ENCODE results near the gene SBF2.

Gene SBF2

DNA sequence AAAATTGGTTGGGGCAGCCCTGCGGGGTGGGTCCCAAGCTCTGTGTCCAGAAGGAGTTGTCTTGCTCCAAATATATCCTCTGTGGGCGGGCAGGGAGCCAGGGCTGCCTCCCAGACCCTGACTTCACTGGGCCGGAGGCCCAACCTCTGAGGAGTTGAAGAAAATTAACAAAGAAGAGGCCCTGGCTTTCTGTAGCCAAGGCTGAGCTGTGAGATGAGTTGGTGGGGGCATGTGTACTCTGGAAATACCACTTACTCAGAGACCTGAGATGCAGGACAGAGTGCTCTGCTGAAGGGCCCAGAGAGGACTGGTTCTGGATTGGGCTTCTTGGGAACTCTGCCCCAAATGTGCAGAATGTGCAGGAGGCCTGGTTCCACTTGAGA, 533.8 kb downstream of the SBF2 start:
- no peak for DNase-seq (ENCODE audit: extremely low spot score)
- TF ChIP-seq ELF4 (IDR thresholded peaks at IDR 0.05): no peak
- TF ChIP-seq LEF1 (IDR thresholded peaks at IDR 0.05; ENCODE audit: borderline replicate concordance): no peak
- no peak for TF ChIP-seq SP1 (IDR thresholded peaks at IDR 0.05)
- no peak for TF ChIP-seq L3MBTL2 (conservative IDR thresholded peaks at IDR 0.05)
- TF ChIP-seq NFRKB (IDR thresholded peaks at IDR 0.05): no peak
- CTCF ChIA-PET: interaction anchor here (1.0 to 2.1 kb wide), 4 partner anchors 8 to 564 kb away, joined by 3 to 5 read pairs (median 4); no protein-coding TSS in a partner anchor
- POLR2A ChIA-PET: interaction anchor here (1.0 to 1.2 kb wide), 4 partner anchors 12 to 549 kb away, joined by 3 to 4 read pairs (median 4); no protein-coding TSS in a partner anchor

- ChIA-PET POLR2A (interaction anchor here (1.0 to 2.0 kb wide), 6 partner anchors 12 to 550 kb away, joined by 3 to 14 read pairs (median 4); partner anchors contain the start of gene ADM), CTCF (interaction anchor here (0.7 to 2.1 kb wide), 6 partner anchors 9 to 564 kb away, joined by 3 to 5 read pairs (median 4); no protein-coding TSS in a partner anchor)
- TF ChIP-seq ARNT (IDR thresholded peaks at IDR 0.05): no peak
- no peak; the same call in 1 of the 2 replicates for TF ChIP-seq L3MBTL2 (conservative IDR thresholded peaks at IDR 0.05)
- no peak for TF ChIP-seq FOXM1 (IDR thresholded peaks at IDR 0.05; ENCODE audit: borderline replicate concordance)
- TF ChIP-seq FOXA1 (IDR thresholded peaks at IDR 0.05): no peak
- no peak for TF ChIP-seq HDGF (IDR thresholded peaks at IDR 0.05; ENCODE audit: borderline replicate concordance)
- TF ChIP-seq CTBP1 (IDR thresholded peaks at IDR 0.05; ENCODE audit: borderline replicate concordance): no peak
- no peak for TF ChIP-seq FOXK2 (IDR thresholded peaks at IDR 0.05)
- TF ChIP-seq BHLHE40 (IDR thresholded peaks at IDR 0.05; ENCODE audit: borderline replicate concordance): no peak
- TF ChIP-seq SUZ12 (IDR thresholded peaks at IDR 0.05): no peak
- TF ChIP-seq ZNF384 (IDR thresholded peaks at IDR 0.05): no peak
- TF ChIP-seq ELF4 (IDR thresholded peaks at IDR 0.05): no peak
- TF ChIP-seq SP1 (IDR thresholded peaks at IDR 0.05): no peak
- TF ChIP-seq TARDBP (IDR thresholded peaks at IDR 0.05): no peak
- TF ChIP-seq NFRKB (IDR thresholded peaks at IDR 0.05): no peak
- DNase-seq (ENCODE audit: extremely low spot score): peak; percentile 52
Observed at GRCh38 chr11:9759519-9760192, 534.4 kb downstream of the SBF2 start.

DNA sequence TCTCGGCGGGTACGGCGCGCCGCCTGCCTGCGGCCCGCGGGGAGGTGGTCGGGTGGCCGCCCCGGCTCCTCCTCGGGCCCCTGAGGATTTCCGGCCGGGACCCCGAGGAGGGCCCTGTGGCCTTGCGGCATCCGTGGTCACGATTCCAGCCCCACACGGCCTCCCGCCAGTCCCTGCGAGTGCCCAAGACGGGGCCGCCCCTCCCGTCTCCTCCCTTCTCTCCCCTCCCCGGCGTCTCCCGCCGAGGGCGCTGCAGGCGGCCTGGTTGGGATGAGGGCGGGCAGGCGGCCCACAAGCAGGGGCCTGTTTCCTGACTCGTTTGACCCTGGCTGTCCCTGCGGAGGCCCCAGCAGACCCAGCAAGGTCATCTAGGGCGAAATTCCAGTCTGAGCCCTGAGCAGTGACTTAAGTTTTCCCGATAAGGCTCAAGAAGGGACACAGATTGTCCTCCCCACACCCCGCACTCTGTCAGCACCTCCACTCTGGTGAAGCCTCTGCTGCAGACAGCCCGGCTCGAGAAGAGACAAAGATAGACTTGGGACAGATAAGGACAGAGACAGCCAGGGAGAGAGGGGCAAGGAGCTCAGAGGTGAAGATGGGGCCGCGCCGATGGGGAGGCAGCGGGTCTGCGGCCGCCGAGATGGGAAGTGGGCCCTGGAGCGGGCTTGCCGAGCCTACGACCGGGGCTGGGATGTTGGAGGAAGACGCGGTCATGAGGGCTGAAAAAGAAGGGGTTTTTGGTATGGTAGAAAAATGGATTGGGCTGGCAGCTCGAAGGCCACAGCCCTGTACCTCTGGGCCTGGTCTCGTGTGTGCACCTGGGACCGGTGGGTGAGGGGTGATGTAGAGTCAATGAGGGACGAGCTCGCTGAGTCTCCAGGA, 535.1 kb downstream of the SBF2 start:
- ChIA-PET CTCF (interaction anchor here (0.6 to 2.1 kb wide), 11 partner anchors 8 to 565 kb away, joined by 3 to 7 read pairs (median 5); no protein-coding TSS in a partner anchor), POLR2A (interaction anchor here (0.8 to 2.0 kb wide), 13 partner anchors 11 to 608 kb away, joined by 3 to 14 read pairs (median 3); partner anchors contain the start of genes ADM and ZNF143)
- TF ChIP-seq L3MBTL2 (conservative IDR thresholded peaks at IDR 0.05): peak; percentile 60; the same call in 1 of the 2 replicates
- TF ChIP-seq TARDBP (IDR thresholded peaks at IDR 0.05): no peak
- no peak for TF ChIP-seq ZNF384 (IDR thresholded peaks at IDR 0.05)
- TF ChIP-seq FOXK2 (IDR thresholded peaks at IDR 0.05): no peak
- peak; percentile 64 for DNase-seq (ENCODE audit: extremely low spot score)

- TF ChIP-seq NFRKB (IDR thresholded peaks at IDR 0.05) (no peak), LEF1 (IDR thresholded peaks at IDR 0.05; ENCODE audit: borderline replicate concordance) (no peak), ARNT (IDR thresholded peaks at IDR 0.05) (0 out of 2 replicates have a peak, but pooled peaks have one; percentile 42), FOXM1 (IDR thresholded peaks at IDR 0.05; ENCODE audit: borderline replicate concordance) (peak; percentile 38; the same call in 1 of the 2 replicates), FOXK2 (IDR thresholded peaks at IDR 0.05) (no peak)
Observed at GRCh38 chr11:9757809-9758636, 536.0 kb downstream of the SBF2 start.

DNA sequence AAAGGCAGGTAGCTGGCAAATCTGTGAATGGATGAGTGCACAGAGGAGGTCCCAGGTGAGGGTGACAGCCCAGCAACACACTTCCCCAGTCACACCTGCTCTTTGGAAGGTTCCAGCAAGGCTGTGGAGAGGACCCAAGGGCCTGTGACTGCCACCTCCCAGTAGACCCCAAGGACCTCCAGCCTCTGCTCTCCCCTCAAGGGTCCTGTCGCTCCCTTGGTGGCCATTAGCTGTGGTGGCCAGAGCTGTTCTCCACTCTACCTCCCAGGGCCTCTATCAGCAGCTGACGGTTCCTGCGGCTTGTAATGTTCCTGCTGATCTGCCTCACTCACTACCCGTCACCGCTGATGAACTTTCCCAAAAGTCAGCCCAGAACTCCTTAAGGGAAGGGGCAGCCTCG, 537.1 kb downstream of the SBF2 start:
- ChIA-PET POLR2A (no interaction called here), CTCF (no interaction called here)
- DNase-seq (ENCODE audit: extremely low spot score): no peak
- no peak for TF ChIP-seq NFRKB (IDR thresholded peaks at IDR 0.05)
- TF ChIP-seq ELF4 (IDR thresholded peaks at IDR 0.05): no peak
- no peak for TF ChIP-seq ARNT (IDR thresholded peaks at IDR 0.05)
- no peak for TF ChIP-seq HDGF (IDR thresholded peaks at IDR 0.05; ENCODE audit: borderline replicate concordance)
- TF ChIP-seq TARDBP (IDR thresholded peaks at IDR 0.05): no peak
- TF ChIP-seq, protein P1, sequence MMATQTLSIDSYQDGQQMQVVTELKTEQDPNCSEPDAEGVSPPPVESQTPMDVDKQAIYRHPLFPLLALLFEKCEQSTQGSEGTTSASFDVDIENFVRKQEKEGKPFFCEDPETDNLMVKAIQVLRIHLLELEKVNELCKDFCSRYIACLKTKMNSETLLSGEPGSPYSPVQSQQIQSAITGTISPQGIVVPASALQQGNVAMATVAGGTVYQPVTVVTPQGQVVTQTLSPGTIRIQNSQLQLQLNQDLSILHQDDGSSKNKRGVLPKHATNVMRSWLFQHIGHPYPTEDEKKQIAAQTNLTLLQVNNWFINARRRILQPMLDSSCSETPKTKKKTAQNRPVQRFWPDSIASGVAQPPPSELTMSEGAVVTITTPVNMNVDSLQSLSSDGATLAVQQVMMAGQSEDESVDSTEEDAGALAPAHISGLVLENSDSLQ (IDR thresholded peaks at IDR 0.05): no peak
- TF ChIP-seq L3MBTL2 (conservative IDR thresholded peaks at IDR 0.05): no peak
- TF ChIP-seq BHLHE40 (IDR thresholded peaks at IDR 0.05; ENCODE audit: borderline replicate concordance): no peak
- no peak for TF ChIP-seq FOXK2 (IDR thresholded peaks at IDR 0.05)
- no peak for TF ChIP-seq ZNF384 (IDR thresholded peaks at IDR 0.05)
- no peak for TF ChIP-seq SUZ12 (IDR thresholded peaks at IDR 0.05)
- no peak for TF ChIP-seq SP1 (IDR thresholded peaks at IDR 0.05)
- no peak for TF ChIP-seq FOXM1 (IDR thresholded peaks at IDR 0.05; ENCODE audit: borderline replicate concordance)
- TF ChIP-seq CTBP1 (IDR thresholded peaks at IDR 0.05; ENCODE audit: borderline replicate concordance): no peak
- no peak for TF ChIP-seq FOXA1 (IDR thresholded peaks at IDR 0.05)
- TF ChIP-seq LEF1 (IDR thresholded peaks at IDR 0.05; ENCODE audit: borderline replicate concordance): no peak

More at GRCh38 chr11:9757809-9758636, 536.0 kb downstream of the SBF2 start:
- CTCF ChIA-PET: interaction anchor here (0.6 to 1.0 kb wide), 7 partner anchors 9 to 566 kb away, joined by 3 to 7 read pairs (median 3); no protein-coding TSS in a partner anchor
- POLR2A ChIA-PET: interaction anchor here (0.8 to 2.0 kb wide), 8 partner anchors 44 to 609 kb away, joined by 3 to 14 read pairs (median 3); partner anchors contain the start of genes ADM and ZNF143
- peak; percentile 96 for DNase-seq (ENCODE audit: extremely low spot score)

DNA sequence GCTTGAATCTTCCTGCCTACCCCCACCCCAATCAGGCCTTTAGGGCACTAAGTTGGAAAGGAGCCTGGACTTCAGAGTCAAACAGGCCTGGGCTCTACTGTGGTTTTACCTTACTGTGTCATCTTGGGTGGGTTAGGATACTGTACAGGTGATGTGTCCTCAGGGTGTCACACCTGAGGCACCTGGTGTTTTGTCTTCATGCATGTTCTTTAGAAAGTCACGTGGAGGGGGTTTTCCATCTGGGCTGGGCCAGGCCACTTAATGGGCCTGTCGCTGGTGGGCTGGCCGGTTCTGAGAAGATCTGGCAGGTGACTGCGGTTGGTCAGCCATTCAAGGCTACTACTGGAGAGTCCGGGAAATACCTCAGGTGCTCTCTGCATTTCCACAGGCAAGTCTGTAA, 537.6 kb downstream of the SBF2 start:
- TF ChIP-seq TARDBP (IDR thresholded peaks at IDR 0.05): no peak
- no peak for TF ChIP-seq SUZ12 (IDR thresholded peaks at IDR 0.05)
- TF ChIP-seq ELF4 (IDR thresholded peaks at IDR 0.05): no peak
- no peak for TF ChIP-seq LEF1 (IDR thresholded peaks at IDR 0.05; ENCODE audit: borderline replicate concordance)
- TF ChIP-seq HDGF (IDR thresholded peaks at IDR 0.05; ENCODE audit: borderline replicate concordance): no peak
- TF ChIP-seq FOXM1 (IDR thresholded peaks at IDR 0.05; ENCODE audit: borderline replicate concordance): no peak
- no peak for TF ChIP-seq CTBP1 (IDR thresholded peaks at IDR 0.05; ENCODE audit: borderline replicate concordance)
- no peak for TF ChIP-seq FOXK2 (IDR thresholded peaks at IDR 0.05)
- TF ChIP-seq NFRKB (IDR thresholded peaks at IDR 0.05): no peak
- TF ChIP-seq ARNT (IDR thresholded peaks at IDR 0.05): no peak
- TF ChIP-seq L3MBTL2 (conservative IDR thresholded peaks at IDR 0.05): no peak
- TF ChIP-seq ZNF384 (IDR thresholded peaks at IDR 0.05): no peak
- no peak for TF ChIP-seq BHLHE40 (IDR thresholded peaks at IDR 0.05; ENCODE audit: borderline replicate concordance)
- no peak for TF ChIP-seq FOXA1 (IDR thresholded peaks at IDR 0.05)
- no peak for TF ChIP-seq SP1 (IDR thresholded peaks at IDR 0.05)
- ChIA-PET CTCF (interaction anchor here (0.7 kb wide), 1 partner anchor 610 kb away, joined by 3 read pairs; no protein-coding TSS in a partner anchor), POLR2A (no interaction called here)
- DNase-seq (ENCODE audit: extremely low spot score): no peak

Data from HEK293T (cell line).